Activated CD8-positive, alpha-beta memory T cell treated with anti-CD3 and anti-CD28 coated beads for 48 hours (primary cell): Measurements from ENCODE around the gene ZKSCAN2.

Experiments used
- DNase-seq, 3 experiments: peaks; one replicate each; pipeline ENCODE4 v3.0.0-alpha.2; 2020; ENCODE audit warnings: low read depth in 2 of 3, low spot score in 2 of 3

Gene ZKSCAN2

DNA sequence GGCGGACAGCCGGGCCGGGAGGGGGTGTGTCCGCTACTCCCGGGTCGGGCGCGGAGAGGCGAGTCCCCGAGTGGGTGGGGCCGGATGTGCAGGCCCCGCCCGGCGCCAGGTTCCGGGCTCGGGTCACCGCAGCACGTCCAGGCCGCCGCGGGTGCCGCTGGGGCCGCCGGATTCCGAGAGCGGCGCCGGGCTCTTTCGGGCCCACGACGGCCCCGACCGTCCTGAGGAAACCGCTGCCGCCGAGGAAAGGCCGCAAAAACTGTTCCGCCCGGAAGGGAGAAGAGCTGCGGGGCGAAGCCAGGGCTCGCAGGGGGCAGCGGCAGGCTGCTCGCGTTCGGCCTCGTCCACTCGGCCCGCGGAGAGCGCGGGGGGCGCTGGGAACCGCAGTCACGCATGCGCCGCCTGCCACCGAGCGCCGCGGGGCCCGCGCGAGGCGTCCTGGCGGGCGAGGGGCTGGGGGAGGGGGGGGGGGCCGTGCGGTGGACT is at the start of gene ZKSCAN2:
TSS of gene ZKSCAN2 (minus strand) at position 376 of the 486 bp plus-strand sequence. CDS start 718 bp downstream, outside the sequence.
- DNase-seq, result peak; percentile 64 to 76 (median 67)

DNA sequence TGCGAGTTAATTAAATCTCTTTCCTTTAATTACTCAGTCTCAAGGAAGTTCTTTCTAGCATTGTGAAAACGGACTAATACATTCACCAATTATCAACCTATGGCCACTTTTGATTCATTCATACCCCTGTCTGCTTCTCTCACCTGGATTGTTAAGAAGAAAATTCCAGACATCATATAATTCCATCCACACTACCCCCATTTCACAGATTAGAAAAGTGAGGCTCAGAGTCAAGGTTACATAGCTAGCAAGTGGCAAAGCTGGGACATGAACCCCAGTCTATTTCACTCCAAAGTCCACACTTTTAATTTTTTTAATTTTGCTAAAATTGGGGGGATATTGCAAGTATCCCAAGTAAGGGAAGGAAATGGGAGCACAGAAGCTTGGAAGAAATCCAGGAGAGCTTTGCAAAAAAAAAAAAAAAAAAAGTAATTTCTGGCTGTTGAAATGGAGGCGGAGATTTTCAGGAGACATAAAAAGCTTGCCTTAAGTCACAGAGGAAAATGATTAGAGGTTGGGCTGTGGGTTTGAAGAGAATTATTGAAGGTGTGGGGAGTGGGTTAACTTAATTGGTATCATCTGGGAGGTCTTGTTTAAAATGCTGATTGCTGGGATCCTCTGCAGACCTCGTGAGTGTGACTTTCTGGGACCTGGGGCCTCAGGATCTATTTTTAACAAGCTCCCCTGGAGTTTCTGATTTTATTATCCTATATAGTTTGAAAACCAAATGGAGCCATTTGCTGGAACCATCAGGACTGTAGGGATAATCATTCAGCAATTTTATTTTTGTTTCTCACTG is 42.3 kb upstream of the ZKSCAN2 start:
- DNase-seq, result no peak

DNA sequence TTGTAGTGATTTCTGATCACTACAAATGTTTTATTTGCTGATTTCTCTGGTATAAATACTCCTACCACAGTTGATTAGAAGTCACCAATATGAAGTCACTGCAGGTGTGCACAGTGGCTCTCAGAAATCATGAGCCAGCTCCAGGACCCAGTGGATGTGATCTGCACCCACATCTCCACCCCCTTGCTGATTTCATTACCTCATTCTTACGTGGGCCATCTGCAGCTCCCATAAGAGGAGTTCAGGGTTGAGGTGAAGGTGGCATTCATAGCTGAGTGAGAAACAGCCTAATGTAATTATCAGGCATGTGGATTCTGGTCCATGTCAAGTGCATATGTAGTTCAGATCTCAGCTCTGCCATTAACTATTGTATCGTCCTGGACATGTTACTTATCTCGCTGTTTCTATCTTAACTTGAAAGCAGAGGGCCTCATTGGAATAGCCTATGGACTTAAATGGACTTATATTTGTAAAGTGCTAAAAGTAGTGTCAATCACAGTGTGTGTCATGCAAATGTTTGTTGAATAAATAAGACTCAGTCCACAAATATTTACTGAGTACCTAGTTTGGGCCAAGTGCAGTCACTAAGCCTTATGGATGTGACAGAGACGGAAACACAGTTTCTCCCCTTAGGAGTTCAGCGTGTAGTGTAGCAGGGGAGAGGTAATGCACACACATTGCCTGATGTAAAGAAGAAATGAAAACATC is 40.7 kb upstream of the ZKSCAN2 start:
- no peak for DNase-seq

DNA sequence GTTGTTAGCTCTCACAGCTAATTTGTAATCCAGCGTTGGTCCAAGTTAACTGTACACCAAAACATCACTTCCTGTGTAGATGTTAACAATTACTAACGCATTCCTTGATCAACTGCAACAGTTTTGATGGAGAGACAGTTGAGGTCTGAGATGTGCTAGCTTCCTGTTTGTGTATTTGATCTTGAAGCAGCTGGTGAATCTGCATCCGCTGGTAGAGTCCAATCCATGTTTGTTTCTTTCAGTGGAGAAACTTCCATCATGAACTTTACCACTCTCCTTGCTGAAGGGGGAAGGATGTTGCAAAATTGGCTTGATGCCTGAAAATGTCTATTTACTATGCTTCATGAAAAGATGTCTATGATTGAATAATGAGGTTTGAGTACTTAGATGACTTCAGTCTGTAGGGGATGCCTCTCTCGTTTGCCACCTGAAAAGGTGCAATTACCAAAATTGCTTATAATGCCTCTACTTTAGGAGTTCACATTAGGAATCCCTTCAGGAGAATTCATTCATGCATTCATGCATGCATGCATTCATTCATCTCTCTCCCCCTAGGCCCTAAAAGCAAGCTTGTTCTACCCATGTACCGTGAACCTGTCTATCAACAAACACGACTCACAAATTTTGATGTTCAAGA is 39.6 kb upstream of the ZKSCAN2 start:
- DNase-seq, result no peak

DNA sequence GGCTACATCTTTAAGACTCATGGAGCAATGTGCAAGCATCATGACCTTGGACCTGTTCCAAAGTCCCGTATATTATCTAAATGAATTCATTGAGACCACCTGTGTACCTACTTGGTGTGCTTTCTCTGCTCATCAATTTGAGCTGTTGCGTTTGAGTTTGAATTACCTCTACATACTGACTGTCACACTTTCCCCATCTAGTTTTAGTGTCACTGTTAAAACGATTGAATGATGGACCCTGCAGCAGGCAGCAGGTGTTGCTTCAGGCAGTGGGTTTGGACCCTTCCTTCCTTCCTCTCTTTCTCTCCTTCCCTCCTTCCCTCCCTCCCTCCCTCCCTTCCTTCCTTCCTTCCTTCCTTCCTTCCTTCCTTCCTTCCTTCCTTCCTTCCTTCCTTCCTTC is 33.9 kb upstream of the ZKSCAN2 start:
- DNase-seq, result no peak

DNA sequence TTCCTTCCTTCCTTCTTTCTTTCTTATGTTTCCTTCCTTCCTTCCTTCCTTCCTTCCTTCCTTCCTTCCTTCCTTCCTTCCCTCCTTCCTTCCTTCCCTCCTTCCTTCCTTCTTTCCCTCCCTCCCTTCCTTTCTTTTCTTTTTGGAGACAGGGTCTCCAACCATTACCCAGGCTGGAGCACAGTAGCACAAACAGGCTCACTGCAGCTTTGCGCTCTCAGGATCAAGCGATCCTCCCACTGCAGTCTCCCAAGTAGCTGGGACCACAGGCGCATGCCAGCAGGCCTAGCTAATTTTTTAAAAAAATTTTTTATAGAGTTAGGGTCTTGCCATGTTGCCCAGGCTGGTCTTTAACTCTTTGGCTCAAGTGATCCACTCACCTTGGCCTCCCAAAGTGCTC is 31.8 kb upstream of the ZKSCAN2 start:
- no peak for DNase-seq

DNA sequence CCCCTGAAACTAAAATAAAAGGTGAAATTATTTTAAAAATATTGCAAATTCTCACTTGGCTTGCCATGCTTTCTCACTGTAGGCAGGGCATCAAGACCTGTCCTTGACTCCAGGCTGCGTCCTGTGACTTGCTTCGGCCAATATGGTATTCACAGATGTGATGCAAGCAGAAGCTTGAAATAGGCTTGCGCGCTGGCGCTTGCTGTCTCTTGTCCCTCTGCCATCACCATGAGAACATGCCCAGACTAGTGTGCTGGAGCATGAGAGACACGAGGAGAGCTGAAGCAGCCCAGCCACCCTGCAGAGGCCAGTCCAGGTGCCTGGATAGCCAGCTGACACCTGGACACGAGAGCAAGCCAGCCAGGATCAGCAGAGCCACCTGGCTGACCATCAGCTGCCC is 21.8 kb upstream of the ZKSCAN2 start:
- no peak for DNase-seq

DNA sequence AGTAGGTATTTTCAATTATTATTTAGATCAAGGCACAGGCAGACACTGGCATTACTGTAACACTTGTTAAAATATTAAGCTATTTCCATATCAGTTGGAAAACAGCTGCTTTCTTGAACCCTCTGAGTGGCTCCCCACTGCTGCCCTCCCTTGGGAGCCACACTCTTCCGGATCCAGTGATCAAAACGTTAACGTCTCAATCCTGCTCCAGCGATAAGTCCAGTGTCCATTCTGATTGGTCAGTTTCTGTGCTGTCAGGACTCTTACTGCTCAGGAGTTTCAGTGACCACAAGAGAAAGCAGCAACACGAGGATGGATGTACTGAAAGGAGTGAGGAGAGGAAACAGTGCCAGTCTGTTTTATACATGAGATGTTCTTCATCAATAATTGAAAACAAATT is 13.8 kb upstream of the ZKSCAN2 start:
- no peak for DNase-seq

DNA sequence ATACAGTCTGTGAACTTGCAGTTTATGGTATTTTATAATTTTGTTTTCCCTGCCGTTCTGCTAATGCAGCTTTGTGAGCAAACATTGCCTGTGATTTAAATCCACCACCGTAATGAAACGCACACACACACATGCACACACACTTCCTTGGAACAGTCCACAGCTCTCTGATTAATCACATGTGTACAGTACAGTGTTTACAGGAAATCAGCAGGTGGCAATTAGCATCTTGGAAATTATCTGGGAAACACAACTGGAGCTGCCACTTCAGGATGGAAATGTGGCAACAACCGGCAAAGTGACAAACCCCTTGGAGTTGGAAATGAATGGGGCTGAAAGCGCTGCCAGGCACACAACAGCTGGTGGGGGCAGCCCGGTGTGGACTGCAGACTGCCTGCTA is 12.9 kb upstream of the ZKSCAN2 start:
- DNase-seq, result no peak

DNA sequence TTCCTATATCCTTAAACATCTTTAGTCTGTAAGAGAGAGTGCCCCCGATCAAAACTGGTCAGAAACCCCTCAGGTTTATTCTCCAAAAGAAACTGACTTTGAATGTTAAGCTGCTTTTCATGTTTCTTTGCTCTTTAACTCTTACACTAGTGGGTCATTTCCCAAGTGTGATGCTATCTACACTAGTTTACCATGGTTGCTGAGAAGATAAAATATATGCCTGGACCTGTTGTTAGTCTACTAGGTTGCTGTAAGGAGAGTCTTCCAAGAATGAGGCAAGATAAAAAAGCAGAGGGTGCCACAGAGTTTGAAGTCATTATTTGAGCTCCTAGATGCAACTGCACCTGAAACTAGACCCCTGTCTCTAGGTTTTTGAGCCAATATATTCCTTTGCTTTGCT is 12.2 kb upstream of the ZKSCAN2 start:
- no peak for DNase-seq

DNA sequence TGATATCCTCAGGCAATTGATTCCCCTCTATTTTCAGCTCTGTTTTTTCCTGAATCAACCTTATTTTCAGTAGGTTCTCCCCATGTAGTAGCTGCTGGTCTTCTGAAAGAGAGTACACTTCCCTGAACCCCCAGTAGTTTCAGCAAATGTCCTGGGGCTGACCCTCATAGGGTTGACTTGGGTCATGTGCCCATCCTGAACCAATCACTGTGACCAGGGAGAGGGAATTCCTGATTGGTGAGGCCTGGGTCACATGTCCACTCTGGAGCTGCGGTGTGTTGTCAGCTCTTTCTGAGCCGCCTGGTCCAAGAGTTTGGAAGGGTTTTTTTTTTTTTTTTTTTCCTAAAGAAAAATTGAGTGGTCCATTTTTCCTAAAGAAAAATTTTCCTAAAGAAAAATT is 8.3 kb upstream of the ZKSCAN2 start:
- DNase-seq, result no peak

DNA sequence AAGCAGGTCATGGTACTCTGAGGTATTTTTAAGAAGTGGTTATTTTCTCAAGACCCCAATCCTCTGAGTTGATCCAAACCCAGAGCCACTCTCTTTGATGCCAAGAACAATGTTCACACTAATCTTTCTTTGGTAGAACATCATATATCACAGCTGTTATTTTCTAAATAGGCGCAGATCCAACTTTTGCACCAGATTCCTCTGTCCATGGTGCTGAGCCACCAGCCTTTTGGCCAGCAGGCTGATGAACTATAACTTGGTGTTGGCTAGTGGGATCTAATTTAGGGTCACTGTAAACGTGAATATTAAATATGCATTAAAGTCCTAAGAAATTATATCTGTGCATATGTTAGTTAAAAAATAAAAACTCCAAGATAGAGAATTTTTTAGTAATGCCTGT is 7.0 kb upstream of the ZKSCAN2 start:
- DNase-seq, result no peak

DNA sequence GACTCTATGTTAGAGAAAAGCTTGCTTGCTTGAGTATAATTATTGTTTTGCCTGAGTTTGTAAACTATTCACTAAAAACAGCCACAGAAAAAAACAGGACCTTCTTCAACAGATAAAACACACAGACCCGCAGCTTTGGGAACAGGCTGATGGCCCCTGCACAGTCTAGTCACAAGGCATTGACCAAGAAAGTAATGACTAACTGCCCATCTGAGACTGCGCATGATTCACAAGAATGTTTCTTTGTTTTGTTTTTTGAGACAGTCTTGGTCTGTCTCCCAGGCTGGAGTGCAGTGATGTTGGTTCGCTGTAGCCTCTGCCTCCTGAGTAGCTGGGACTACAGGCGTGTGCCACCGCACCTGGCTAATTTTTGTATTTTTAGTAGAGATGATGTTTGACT is 2.8 kb upstream of the ZKSCAN2 start:
- DNase-seq, result no peak

DNA sequence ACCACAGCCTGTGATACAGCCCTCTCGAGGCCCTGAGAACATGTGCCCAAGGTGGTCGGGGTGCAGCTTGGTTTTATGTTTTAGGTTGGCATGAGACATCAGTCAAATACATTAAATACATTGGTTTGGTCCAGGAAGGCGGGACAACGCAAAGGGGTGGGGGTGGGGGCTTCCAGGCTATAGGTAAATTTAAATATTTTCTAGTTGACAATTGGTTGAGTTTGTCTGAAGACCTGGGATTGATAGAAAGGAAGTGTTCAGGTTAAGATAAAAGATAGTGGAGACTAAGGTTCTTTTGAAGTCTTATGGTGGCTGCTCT is 1.2 kb upstream of the ZKSCAN2 start:
- DNase-seq, result no peak

DNA sequence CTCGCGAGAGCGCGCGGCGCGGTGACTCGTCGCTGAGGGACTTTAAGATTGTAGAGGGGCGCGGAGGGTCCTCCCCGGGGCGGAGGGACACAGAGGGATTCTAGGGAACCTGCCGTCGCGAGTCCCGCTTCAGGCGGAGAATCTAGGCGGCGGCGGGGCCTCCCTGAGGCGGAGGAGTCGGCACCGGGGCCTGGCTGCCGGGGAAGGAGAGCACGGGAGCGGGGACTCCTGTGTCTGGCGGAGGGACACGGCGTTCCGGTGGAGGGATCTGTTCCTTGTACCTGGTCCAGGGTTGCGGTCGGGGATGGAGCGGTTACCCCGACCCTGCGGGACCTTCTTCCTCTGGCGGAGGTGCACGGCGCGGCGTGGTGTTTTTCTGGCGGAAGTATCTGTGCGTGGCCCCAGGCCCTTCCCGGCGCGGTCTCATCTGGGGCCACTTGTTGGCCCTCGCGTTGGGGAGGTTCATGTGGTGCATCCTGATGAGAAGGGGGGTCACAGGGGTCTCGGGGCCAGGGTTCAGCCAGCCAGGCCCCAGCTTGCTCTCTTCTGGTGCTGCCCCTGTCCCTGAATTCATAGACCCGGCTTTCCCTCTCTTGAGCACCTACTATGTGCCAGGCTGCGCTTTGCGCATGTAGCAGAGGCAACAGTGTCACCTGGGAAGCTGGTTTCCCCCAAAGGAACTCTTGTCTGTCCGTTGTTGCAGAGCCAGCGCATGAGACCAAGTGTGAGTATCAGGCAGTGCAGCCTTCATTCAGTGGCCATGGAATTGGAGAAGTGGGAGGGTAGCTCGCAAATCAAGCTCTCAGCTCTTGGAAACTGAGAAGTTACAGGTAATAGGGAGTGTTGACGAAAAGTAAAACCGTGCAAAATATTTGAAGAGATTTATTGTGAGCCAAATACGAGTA is 563 bp upstream of the ZKSCAN2 start:
- DNase-seq, result peak; percentile 8 to 66 (median 52)

DNA sequence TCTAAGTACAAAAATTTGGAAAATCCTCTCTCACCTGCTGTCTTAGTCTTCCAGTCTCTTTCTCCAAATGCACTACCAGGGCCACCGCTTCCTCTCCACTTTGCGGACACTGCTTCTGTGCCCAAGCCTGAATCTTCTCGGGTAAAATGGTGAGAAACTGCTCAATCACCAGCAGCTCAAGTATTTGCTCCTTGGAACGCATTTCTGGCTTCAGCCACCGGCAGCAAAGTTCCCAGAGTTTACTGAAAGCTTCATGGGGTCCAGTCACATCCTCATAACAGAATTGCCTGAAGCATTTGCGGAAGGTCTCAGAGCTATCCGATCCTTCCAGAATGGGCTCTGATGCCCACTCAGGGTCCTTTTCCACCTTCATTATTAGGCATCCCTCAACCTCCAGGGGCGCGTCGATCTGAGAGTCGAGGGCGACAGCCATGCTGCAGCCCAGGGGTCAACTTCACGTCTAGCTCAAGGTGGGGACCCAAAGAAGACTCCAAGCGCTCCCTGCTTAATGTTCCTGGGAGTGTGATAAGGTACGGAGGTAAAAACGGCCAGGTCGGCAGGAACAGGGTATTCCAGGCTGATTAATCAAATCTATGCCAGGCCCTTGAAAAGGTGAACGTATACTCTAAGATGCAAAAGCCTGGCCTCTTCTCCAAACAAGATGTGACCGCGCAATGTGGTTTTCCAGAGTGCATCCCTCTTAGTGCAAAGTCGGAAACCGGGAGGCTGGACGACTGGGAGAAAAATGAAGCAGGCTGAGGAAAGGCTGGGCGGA is 763 bp downstream of the ZKSCAN2 start:
- no peak for DNase-seq

DNA sequence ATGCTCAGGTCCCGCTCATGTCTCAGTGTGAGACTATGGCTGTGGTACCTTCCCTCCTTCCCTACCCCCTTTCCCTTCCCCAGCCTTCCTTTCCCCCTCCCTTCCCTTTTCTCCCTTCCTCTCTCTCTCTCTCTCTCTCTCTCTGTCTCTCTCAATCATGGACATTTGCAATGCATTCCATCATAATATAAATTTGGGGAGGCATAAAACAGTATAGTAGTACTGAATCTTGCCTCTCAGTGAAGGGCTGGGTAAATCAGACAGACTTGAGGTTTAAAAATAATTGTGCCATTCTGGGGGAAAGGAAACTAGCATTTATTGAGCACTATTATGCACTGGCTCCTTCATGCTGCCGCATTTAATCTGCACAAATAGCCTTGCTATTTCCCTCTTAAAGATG is 4.3 kb downstream of the ZKSCAN2 start:
- no peak for DNase-seq

DNA sequence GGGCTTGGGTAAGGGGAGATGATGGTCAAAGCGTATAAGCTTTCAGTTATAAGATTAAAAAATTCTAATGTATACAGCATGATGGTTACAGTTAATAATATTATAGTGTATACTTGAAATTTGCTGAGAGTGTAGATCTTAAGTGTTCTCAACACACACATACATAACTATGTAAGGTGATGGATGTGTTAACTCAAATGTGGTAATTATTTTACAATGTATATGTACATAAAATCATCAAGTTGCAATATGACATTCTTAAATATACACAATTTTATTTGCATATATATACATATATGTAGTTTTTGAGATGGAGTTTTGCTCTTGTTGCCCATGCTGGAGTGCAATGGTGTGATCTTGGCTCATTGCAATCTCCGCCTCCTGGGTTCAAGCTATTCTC is 7.2 kb downstream of the ZKSCAN2 start:
- DNase-seq, result no peak

DNA sequence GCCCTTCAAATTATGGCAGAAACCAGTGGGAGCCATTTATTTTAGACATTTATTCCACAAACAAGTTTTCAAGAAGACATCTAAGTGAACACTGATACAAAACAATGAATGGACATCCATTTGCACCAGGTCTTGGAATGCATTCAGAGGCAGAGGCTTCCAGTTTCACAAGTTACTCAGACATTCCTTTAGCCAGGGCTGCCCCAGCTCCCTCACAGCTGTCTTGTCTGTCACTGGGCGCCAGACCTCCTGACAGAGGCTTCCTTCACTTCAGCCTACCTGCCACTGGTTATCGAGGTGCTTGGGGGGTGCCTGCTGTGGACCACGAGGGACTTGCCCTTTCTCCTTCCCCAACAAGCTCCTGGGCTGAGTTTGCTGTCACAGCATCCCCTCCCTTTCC is 21.7 kb downstream of the ZKSCAN2 start:
- no peak for DNase-seq

DNA sequence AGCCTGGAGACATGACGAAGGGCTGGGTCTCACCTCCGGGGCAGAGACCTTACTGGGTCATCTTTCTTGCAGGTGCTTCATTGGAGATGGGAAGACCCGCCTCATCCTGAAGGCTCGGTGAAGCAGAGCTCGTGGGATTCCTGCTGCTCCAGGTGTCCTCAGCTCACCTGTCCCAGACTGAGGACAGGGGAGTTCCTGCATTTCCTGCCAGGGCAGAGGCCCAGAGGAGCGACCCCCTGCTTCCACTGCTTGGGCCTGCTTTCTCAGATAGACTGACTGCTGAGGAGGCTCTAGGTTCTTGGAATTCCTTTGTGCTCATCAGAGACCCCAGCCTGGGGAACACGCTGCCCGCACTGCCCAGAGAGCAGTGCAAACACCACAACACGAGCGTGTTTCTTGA is 29.3 kb downstream of the ZKSCAN2 start:
- no peak for DNase-seq
